WERI-Rb-1 (cell line): ENCODE results near the gene SLC31A2.
"Not testable (repeated sequence)": the region's sequence is repeated elsewhere in the genome, so short reads cannot be mapped to it uniquely, and the experiment has no call there.

ENCODE experiments used
- DNase-seq: peaks from one replicate; pipeline ENCODE4 v3.0.0-alpha.2; 2020
- H3K27ac ChIP-seq: fragments of 250-450 bp; sonication (Bioruptor Pico); 2 replicates; pipeline ENCODE4 v1.5.1; 2020; ENCODE audit warnings: mild to moderate bottlenecking, moderate library complexity
- H3K27me3 ChIP-seq: fragments of 250-450 bp; sonication (Bioruptor Pico); 2 replicates; pipeline ENCODE4 v1.5.1; 2021; ENCODE audit warnings: mild to moderate bottlenecking, low read depth, moderate library complexity; ENCODE audit not compliant: insufficient read depth, severe bottlenecking
- H3K36me3 ChIP-seq: fragments of 250-450 bp; sonication (Bioruptor Pico); 2 replicates; pipeline ENCODE4 v1.5.1; 2020; ENCODE audit warnings: mild to moderate bottlenecking, moderate library complexity
- H3K4me3 ChIP-seq: 2 replicates; pipeline ENCODE4 v1.5.1; 2011; ENCODE audit warnings: low read depth, mild to moderate bottlenecking, control low read depth, low read length
- H3K9me3 ChIP-seq: fragments of 250-450 bp; sonication (Bioruptor Pico); 2 replicates; pipeline ENCODE4 v1.5.1; 2021; ENCODE audit warnings: mild to moderate bottlenecking, moderate library complexity; ENCODE audit not compliant: severe bottlenecking
- TF ChIP-seq, protein P1 (sequence below): IDR thresholded peaks from 2 replicates; pipeline ENCODE4 v1.5.1; 2011; ENCODE audit warnings: low read depth, mild to moderate bottlenecking, control low read depth, inconsistent platforms, low read length

The SLC31A2 gene

DNA sequence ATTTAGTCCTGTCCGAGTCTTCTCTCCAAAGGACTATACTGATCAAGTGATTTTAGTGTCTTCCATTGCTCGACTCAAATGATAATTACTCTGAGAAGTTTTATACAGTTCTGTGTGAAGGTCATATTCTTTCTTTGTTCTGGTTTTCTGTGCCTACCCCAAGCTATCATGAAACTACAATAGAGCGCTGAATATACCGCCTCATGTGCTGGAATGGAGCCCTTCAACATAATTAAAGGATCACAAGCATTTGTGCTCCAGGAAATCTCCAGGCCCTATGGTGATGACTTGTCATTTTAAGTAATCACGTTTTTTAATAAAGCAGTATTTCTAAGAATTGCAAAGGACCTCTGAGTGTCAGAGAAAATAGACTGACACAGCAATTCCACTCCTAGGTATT, 10.9 kb upstream of the SLC31A2 start:
- TF ChIP-seq, protein P1, sequence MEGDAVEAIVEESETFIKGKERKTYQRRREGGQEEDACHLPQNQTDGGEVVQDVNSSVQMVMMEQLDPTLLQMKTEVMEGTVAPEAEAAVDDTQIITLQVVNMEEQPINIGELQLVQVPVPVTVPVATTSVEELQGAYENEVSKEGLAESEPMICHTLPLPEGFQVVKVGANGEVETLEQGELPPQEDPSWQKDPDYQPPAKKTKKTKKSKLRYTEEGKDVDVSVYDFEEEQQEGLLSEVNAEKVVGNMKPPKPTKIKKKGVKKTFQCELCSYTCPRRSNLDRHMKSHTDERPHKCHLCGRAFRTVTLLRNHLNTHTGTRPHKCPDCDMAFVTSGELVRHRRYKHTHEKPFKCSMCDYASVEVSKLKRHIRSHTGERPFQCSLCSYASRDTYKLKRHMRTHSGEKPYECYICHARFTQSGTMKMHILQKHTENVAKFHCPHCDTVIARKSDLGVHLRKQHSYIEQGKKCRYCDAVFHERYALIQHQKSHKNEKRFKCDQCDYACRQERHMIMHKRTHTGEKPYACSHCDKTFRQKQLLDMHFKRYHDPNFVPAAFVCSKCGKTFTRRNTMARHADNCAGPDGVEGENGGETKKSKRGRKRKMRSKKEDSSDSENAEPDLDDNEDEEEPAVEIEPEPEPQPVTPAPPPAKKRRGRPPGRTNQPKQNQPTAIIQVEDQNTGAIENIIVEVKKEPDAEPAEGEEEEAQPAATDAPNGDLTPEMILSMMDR = no peak
- Histone ChIP-seq H3K9me3 (peaks cover 25% of the 10 kb centered on the region), H3K27ac (no peak overlapping the region), H3K4me3 (no peak overlapping the region), H3K36me3 (no peaks in the 10 kb centered on the region), H3K27me3 (no peaks in the 10 kb centered on the region)
- no peak for DNase-seq

DNA sequence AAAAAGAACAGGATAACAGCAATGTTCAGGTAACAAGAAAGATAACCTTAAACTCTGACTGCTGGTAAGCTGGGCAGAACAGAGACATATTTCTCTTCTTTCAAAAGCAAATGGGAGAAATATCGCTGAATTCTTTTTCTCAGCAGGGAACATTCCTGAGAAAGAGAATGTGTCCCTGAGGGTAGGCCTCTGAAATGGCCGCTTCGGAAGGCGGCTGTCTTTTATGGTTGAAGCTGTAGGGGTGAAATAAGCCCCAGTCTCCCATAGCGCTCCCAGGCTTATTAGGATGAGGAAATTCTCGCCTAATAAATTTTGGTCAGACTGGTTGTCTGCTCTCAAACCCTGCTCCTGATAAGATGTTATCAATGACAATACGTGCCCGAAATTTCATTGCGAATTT, 9.9 kb upstream of the SLC31A2 start:
- H3K4me3 ChIP-seq, H3K36me3 ChIP-seq, H3K27ac ChIP-seq, H3K27me3 ChIP-seq, DNase-seq: not testable (repeated sequence)
- peaks cover 25% of the 10 kb centered on the region for H3K9me3 ChIP-seq

- Histone ChIP-seq H3K36me3 (no peaks in the 10 kb centered on the region), H3K4me3 (no peak overlapping the region), H3K27me3 (no peaks in the 10 kb centered on the region), H3K9me3 (peaks cover 25% of the 10 kb centered on the region), H3K27ac (no peak overlapping the region)
- DNase-seq = no peak
- TF ChIP-seq, protein P1 = no peak
Observed at GRCh38 chr9:113143432-113144227, 7.2 kb upstream of the SLC31A2 start.

DNA sequence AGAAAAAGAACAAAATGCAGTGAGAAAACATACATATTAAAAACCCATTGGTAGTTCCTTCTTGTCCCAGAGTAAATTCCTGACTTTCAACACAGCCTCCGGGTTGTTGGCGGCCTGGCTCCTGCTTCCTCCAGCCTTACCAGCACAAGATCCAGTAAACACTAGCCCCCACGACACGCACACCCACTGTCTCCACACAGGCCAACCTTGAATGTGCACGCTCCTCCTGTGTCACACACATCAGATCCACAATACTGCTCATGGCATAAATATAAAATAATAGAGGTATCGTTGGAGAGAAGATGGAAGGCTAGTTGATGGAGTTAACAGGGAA, 2.5 kb upstream of the SLC31A2 start:
- DNase-seq = no peak
- Histone ChIP-seq H3K27me3 (no peaks in the 10 kb centered on the region), H3K9me3 (no peaks in the 10 kb centered on the region), H3K27ac (no peak overlapping the region), H3K36me3 (no peaks in the 10 kb centered on the region), H3K4me3 (no peak overlapping the region)
- TF ChIP-seq, protein P1 = no peak

DNA sequence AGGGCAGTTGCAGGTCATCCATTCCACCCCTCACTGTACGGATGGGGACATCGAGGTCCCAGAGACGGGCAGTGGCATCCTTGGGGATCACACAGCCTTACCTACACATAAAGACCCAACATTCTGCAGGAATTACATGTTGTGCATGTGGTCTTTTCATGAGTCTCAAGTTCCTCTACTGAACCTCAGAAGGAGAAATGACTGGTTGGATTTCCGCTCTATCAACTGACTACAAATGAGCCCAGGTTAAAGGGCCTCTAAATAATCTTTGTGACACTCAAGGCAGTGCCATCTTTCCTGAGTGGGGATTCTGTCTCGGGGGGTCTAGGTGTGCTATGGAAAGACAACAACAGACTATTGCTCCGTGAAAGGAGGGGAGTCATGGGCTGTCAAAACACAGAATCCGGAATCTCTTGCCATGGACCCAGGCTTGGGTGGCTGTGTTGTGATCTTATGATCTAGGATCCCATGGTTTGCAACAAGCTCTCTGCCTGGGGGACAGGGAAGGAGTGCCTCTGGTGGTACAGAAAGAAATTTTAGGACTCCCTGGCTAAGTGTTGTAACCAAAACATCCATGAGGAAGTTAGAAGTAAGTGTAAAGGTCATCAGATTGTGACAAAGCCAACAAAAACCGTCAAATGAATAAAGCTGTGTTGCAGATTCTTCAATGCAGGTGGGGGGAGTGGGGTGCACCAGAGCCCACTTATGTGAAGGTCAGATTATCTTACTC, 1.9 kb upstream of the SLC31A2 start:
- Histone ChIP-seq H3K27ac (no peak overlapping the region), H3K4me3 (no peak overlapping the region), H3K27me3 (no peaks in the 10 kb centered on the region), H3K36me3 (no peaks in the 10 kb centered on the region), H3K9me3 (no peaks in the 10 kb centered on the region)
- TF ChIP-seq, protein P1 = no peak
- DNase-seq = no peak

DNA sequence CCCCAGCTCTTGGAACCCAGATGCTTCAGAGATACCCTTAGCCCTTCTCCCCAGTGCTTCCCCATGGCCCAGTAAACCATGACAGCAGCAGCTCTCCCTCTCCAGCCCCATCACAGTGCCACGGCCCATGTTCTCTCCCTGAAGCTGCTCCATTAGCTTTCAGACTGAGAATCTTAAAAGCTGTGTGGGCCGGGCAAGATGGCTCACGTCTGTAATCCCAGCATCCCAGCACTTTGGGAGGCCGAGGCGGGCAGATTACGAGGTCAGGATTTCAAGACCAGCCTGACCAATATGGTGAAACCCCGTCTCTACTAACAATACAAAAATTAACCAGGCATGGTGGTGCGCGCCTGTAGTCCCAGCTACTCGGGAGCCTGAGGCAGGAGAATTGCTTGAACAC, 1.2 kb upstream of the SLC31A2 start:
- H3K4me3 ChIP-seq, H3K9me3 ChIP-seq, H3K27ac ChIP-seq: not testable (repeated sequence)

More for the DNA sequence above, 1.2 kb upstream of the SLC31A2 start:
- not testable (repeated sequence) for H3K27me3 ChIP-seq, H3K36me3 ChIP-seq, DNase-seq
